Suprapubic skin (tissue), 4 donors: ENCODE results near the gene MUC5AC.

Experiments
- CTCF ChIP-seq, 2 donors: fragments of 200-600 bp in 1 of 2; fragments of 450-650 bp in 1 of 2; sonication (generic) in 1 of 2; IDR thresholded peaks; one replicate each; pipeline ENCODE4 v1.5.1; 2016 to 2019; ENCODE audit warnings: antibody characterized with exemption in 2 of 2, mild to moderate bottlenecking in 1 of 2, moderate library complexity in 1 of 2
- POLR2A ChIP-seq, 2 donors: fragments of 450-650 bp; IDR thresholded peaks; one replicate each; pipeline ENCODE4 v1.6.1; 2017; ENCODE audit warnings: antibody characterized with exemption in 2 of 2, mild to moderate bottlenecking in 2 of 2, moderate library complexity in 2 of 2
- POLR2AphosphoS5 ChIP-seq, 3 donors: sonication (generic); formaldehyde crosslinking; IDR thresholded peaks; one replicate each; pipeline ENCODE4 v1.6.1; 2017; ENCODE audit warnings: antibody characterized with exemption in 3 of 3

- TF ChIP-seq CTCF (IDR thresholded peaks at IDR 0.05) (no peak), POLR2AphosphoS5 (IDR thresholded peaks at IDR 0.05) (no peak), POLR2A (IDR thresholded peaks at IDR 0.05) (no peak)
These were observed 9.0 kb upstream of the MUC5AC start for GRCh38 chr11:1148752-1149180.
